WTC11 (cell line): ENCODE results near the gene PTPRG. TPM values are rescaled to one million over a fixed set of nuclear protein-coding genes. Genes with fewer than 3 reads are reported as not detected.

Experiments used
- ATAC-seq: fragments of 200-7000 bp; cut with Tn5 transposase; 2 replicates; pipeline ENCODE4 v1.10.0; 2021; ENCODE audit warnings: mild to moderate bottlenecking, moderate library complexity
- CTCF ChIA-PET: fragments of 300-600 bp; sonication (Branson Sonifier 250); formaldehyde crosslinking; loops from one replicate; lab custom pipeline; 2021; ENCODE audit warnings: antibody characterized with exemption; lab: Charles Lee
- POLR2A ChIA-PET: fragments of 350-600 bp; sonication (Branson Sonifier 250); formaldehyde crosslinking; loops from one replicate; lab custom pipeline; 2021; ENCODE audit warnings: antibody characterized with exemption; lab: Charles Lee
- DNase-seq: peaks from one replicate; pipeline ENCODE4 v3.0.0; 2021; ENCODE audit warnings: low spot score
- H3K27ac Mint-ChIP-seq: 2 replicates; pipeline ENCODE4 v1.8.0; 2021; ENCODE audit warnings: mixed read lengths
- H3K27me3 Mint-ChIP-seq: 2 replicates; pipeline ENCODE4 v1.8.0; 2021; ENCODE audit warnings: low read depth, mild to moderate bottlenecking, moderate library complexity, mixed read lengths
- H3K36me3 Mint-ChIP-seq: 2 replicates; pipeline ENCODE4 v1.8.0; 2021; ENCODE audit warnings: mixed read lengths
- H3K4me1 Mint-ChIP-seq: 2 replicates; pipeline ENCODE4 v1.8.0; 2022; ENCODE audit warnings: mixed read lengths
- H3K4me3 Mint-ChIP-seq: 2 replicates; pipeline ENCODE4 v1.8.0; 2021; ENCODE audit warnings: mild to moderate bottlenecking, moderate library complexity, mixed read lengths
- H3K9me3 Mint-ChIP-seq: 2 replicates; pipeline ENCODE4 v1.8.0; 2021; ENCODE audit warnings: mixed read lengths
- CBFB ChIP-seq: sonication (generic); formaldehyde crosslinking; IDR thresholded peaks from 2 replicates; pipeline ENCODE4 v1.8.1; 2022; ENCODE audit warnings: mild to moderate bottlenecking, low read depth, missing genetic modification reagents
- E2F4 ChIP-seq: sonication (generic); formaldehyde crosslinking; IDR thresholded peaks from 2 replicates; pipeline ENCODE4 v1.8.1; 2022; ENCODE audit warnings: low read depth, mild to moderate bottlenecking, moderate library complexity, missing genetic modification reagents, borderline replicate concordance
- FOXJ3 ChIP-seq: sonication (generic); formaldehyde crosslinking; IDR thresholded peaks from 2 replicates; pipeline ENCODE4 v1.9.0; 2021; ENCODE audit warnings: missing genetic modification reagents, mild to moderate bottlenecking, borderline replicate concordance
- FOXP4 ChIP-seq: sonication (generic); formaldehyde crosslinking; IDR thresholded peaks from 2 replicates; pipeline ENCODE4 v1.8.0; 2022; ENCODE audit warnings: mild to moderate bottlenecking, missing genetic modification reagents
- MLX ChIP-seq: sonication (generic); formaldehyde crosslinking; IDR thresholded peaks from 2 replicates; pipeline ENCODE4 v1.8.1; 2023; ENCODE audit warnings: mild to moderate bottlenecking, missing genetic modification reagents, moderate library complexity
- NFATC4 ChIP-seq: fragments of 250-450 bp; sonication (Bioruptor Pico); IDR thresholded peaks from 2 replicates; pipeline ENCODE4 v1.9.0; 2021; ENCODE audit warnings: mild to moderate bottlenecking
- NFYB ChIP-seq: sonication (generic); formaldehyde crosslinking; conservative IDR thresholded peaks from 2 replicates; pipeline ENCODE4 v1.8.0; 2022; ENCODE audit warnings: low read depth, missing genetic modification reagents
- PRRX2 ChIP-seq: fragments of 250-450 bp; sonication (Bioruptor Pico); IDR thresholded peaks from 2 replicates; pipeline ENCODE4 v1.8.0; 2021; ENCODE audit warnings: mild to moderate bottlenecking
- RORB ChIP-seq: fragments of 250-450 bp; sonication (Bioruptor Pico); IDR thresholded peaks from 2 replicates; pipeline ENCODE4 v1.9.0; 2021; ENCODE audit warnings: mild to moderate bottlenecking
- SMAD3 ChIP-seq: sonication (generic); formaldehyde crosslinking; IDR thresholded peaks from 2 replicates; pipeline ENCODE4 v1.8.0; 2022; ENCODE audit warnings: missing genetic modification reagents, mild to moderate bottlenecking, borderline replicate concordance
- SOX15 ChIP-seq: fragments of 250-450 bp; sonication (Bioruptor Pico); IDR thresholded peaks from 2 replicates; pipeline ENCODE4 v1.9.0; 2021; ENCODE audit warnings: mild to moderate bottlenecking
- TEAD1 ChIP-seq: sonication (generic); formaldehyde crosslinking; IDR thresholded peaks from 2 replicates; pipeline ENCODE4 v1.8.0; 2022; ENCODE audit warnings: mild to moderate bottlenecking, missing genetic modification reagents
- ZMAT4 ChIP-seq: fragments of 250-450 bp; sonication (Bioruptor Pico); IDR thresholded peaks from 2 replicates; pipeline ENCODE4 v1.9.0; 2021; ENCODE audit warnings: mild to moderate bottlenecking
- ZNF281 ChIP-seq: sonication (generic); formaldehyde crosslinking; IDR thresholded peaks from 2 replicates; pipeline ENCODE4 v1.8.0; 2023; ENCODE audit warnings: mild to moderate bottlenecking, missing genetic modification reagents
- ZNF423 ChIP-seq: fragments of 250-450 bp; sonication (Bioruptor Pico); IDR thresholded peaks from 2 replicates; pipeline ENCODE4 v2.1.2; 2022; ENCODE audit warnings: mild to moderate bottlenecking, moderate library complexity
- ZSCAN18 ChIP-seq: fragments of 250-450 bp; sonication (Bioruptor Pico); IDR thresholded peaks from 2 replicates; pipeline ENCODE4 v2.1.2; 2022; ENCODE audit warnings: mild to moderate bottlenecking, moderate library complexity
- total RNA-seq: library from RNA; stranded (reverse); gene quantifications from 3 replicates; pipeline ENCODE4 v1.2.3, GENCODE V29; 2021
- TF ChIP-seq, protein P1 (sequence below): fragments of 250-450 bp; sonication (Bioruptor Pico); IDR thresholded peaks from 2 replicates; pipeline ENCODE4 v1.9.0; 2021; ENCODE audit warnings: moderate library complexity, mild to moderate bottlenecking, inconsistent platforms, borderline replicate concordance
- TF ChIP-seq, protein P2 (sequence below): fragments of 250-450 bp; sonication (Bioruptor Pico); IDR thresholded peaks from 2 replicates; pipeline ENCODE4 v1.9.0; 2021; ENCODE audit warnings: mild to moderate bottlenecking, borderline replicate concordance

The PTPRG gene
- total RNA-seq, 1 experiment from 2014 or later: 106 TPM

DNA sequence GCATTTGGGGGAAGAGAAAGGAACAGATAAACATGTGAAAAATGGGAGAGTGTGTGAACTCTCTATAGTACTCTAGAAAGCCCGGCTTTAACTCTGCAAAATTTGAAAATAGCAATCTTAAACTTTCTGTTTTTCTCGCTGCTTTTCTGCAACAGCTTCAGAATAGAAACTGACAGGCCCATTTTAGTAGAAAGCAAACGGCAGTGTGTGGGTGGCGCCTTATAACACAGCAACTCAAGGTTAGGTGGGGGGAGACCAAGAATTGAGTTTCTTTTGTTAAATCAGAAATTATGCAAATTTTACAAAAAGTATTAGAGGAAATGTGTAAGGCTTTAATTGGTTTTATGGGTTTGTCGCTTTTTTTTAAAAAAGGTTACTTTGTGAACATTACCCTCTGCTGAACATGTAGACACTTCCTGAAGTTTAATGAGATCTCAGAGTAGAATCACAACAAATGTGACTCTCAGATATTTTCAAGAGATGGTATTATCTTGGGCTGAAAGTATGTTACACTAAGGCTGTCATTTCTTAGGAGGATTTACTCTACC is 107.0 kb downstream of the PTPRG start:
- TF ChIP-seq NFATC4 (CRISPR knock-in tag): no peak
- no peak for TF ChIP-seq NFYB (CRISPR knock-in tag)
- TF ChIP-seq MLX (CRISPR knock-in tag): no peak
- TF ChIP-seq, protein P1, sequence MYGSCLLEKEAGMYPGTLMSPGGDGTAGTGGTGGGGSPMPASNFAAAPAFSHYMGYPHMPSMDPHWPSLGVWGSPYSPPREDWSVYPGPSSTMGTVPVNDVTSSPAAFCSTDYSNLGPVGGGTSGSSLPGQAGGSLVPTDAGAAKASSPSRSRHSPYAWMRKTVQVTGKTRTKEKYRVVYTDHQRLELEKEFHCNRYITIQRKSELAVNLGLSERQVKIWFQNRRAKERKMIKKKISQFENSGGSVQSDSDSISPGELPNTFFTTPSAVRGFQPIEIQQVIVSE (CRISPR knock-in tag): no peak
- no peak for TF ChIP-seq FOXP4
- no peak for TF ChIP-seq SMAD3 (CRISPR knock-in tag)
- TF ChIP-seq, protein P2, sequence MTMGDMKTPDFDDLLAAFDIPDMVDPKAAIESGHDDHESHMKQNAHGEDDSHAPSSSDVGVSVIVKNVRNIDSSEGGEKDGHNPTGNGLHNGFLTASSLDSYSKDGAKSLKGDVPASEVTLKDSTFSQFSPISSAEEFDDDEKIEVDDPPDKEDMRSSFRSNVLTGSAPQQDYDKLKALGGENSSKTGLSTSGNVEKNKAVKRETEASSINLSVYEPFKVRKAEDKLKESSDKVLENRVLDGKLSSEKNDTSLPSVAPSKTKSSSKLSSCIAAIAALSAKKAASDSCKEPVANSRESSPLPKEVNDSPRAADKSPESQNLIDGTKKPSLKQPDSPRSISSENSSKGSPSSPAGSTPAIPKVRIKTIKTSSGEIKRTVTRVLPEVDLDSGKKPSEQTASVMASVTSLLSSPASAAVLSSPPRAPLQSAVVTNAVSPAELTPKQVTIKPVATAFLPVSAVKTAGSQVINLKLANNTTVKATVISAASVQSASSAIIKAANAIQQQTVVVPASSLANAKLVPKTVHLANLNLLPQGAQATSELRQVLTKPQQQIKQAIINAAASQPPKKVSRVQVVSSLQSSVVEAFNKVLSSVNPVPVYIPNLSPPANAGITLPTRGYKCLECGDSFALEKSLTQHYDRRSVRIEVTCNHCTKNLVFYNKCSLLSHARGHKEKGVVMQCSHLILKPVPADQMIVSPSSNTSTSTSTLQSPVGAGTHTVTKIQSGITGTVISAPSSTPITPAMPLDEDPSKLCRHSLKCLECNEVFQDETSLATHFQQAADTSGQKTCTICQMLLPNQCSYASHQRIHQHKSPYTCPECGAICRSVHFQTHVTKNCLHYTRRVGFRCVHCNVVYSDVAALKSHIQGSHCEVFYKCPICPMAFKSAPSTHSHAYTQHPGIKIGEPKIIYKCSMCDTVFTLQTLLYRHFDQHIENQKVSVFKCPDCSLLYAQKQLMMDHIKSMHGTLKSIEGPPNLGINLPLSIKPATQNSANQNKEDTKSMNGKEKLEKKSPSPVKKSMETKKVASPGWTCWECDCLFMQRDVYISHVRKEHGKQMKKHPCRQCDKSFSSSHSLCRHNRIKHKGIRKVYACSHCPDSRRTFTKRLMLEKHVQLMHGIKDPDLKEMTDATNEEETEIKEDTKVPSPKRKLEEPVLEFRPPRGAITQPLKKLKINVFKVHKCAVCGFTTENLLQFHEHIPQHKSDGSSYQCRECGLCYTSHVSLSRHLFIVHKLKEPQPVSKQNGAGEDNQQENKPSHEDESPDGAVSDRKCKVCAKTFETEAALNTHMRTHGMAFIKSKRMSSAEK (CRISPR knock-in tag): no peak
- no peak for TF ChIP-seq TEAD1
- no peak for TF ChIP-seq E2F4 (CRISPR knock-in tag)
- peaks cover 77% of the 10 kb centered on the region for H3K4me1 Mint-ChIP-seq

GRCh38 chr3:61669203-61669602 is 107.8 kb downstream of the PTPRG start:
- ATAC-seq (no peak; the same call in 1 of the 2 replicates), DNase-seq (no peak)
- Mint-ChIP-seq H3K9me3 (peaks cover 10% of the 10 kb centered on the region; the same call in 1 of the 2 replicates), H3K4me3 (no peak overlapping the region), H3K36me3 (peaks cover 15% of the 10 kb centered on the region), H3K27me3 (no peaks in the 10 kb centered on the region), H3K27ac (peak overlapping the region; percentile 83), H3K4me1 (peaks cover 74% of the 10 kb centered on the region)
- ChIA-PET CTCF (no interaction called here), POLR2A (interaction anchor here (0.5 to 1.0 kb wide), 2 partner anchors 19 to 62 kb away, joined by 3 to 4 read pairs; no protein-coding TSS in a partner anchor)
- TF ChIP-seq, protein P1 (CRISPR knock-in tag): no peak
- TF ChIP-seq ZNF281: no peak
- TF ChIP-seq MLX (CRISPR knock-in tag): no peak
- no peak for TF ChIP-seq RORB (CRISPR knock-in tag)
- TF ChIP-seq ZNF423 (CRISPR knock-in tag): no peak
- TF ChIP-seq FOXJ3 (CRISPR knock-in tag): no peak
- no peak for TF ChIP-seq ZSCAN18 (CRISPR knock-in tag)
- TF ChIP-seq SOX15 (CRISPR knock-in tag): no peak
- TF ChIP-seq ZMAT4 (CRISPR knock-in tag): no peak
- no peak for TF ChIP-seq CBFB (CRISPR knock-in tag)
- no peak for TF ChIP-seq PRRX2 (CRISPR knock-in tag)

More for the DNA sequence above, 107.0 kb downstream of the PTPRG start:
- no peak for ATAC-seq
- POLR2A ChIA-PET: no interaction called here
- CTCF ChIA-PET: no interaction called here
- Mint-ChIP-seq H3K27me3 (no peaks in the 10 kb centered on the region), H3K9me3 (peaks cover 10% of the 10 kb centered on the region; the same call in 1 of the 2 replicates), H3K27ac (peak overlapping the region; percentile 22; the same call in 1 of the 2 replicates), H3K36me3 (peaks cover 12% of the 10 kb centered on the region), H3K4me3 (no peak overlapping the region)
- DNase-seq: no peak
